ENCODE results near the gene PACRG. TPM values are rescaled to one million over a fixed set of nuclear protein-coding genes. Genes with fewer than 3 reads are reported as not detected.

Gene PACRG
- total RNA-seq, 4 donors from 2014 or later: 1.7 to 7.7 (median 3.7) TPM

GRCh38 chr6:162921062-162921461 lies 193.3 kb downstream of the PACRG start:
- 59 to 70% methylated on average over 6 of the region's 6 CpGs for WGBS, 2 donors
- Histone ChIP-seq H3K9me3 (no peaks in the 10 kb centered on the region), H3K4me3 (replicated peaks in 1 of 3) (no peak overlapping the region), H3K27me3 (no peaks in the 10 kb centered on the region), H3K4me1 (no peaks in the 10 kb centered on the region), H3K27ac (no peak overlapping the region), H3K36me3 (no peaks in the 10 kb centered on the region)
- no peak for DNase-seq
- intact Hi-C loops (cut with DNase I): no loop called here
- no peak for TF ChIP-seq POLR2A (IDR thresholded peaks at IDR 0.05)
- TF ChIP-seq CTCF (IDR thresholded peaks at IDR 0.05): no peak

GRCh38 chr6:162921510-162922040 lies 193.8 kb downstream of the PACRG start:
- Histone ChIP-seq H3K4me3 (replicated peaks in 1 of 3) (no peak overlapping the region), H3K27ac (no peak overlapping the region), H3K27me3 (no peaks in the 10 kb centered on the region), H3K4me1 (no peaks in the 10 kb centered on the region), H3K36me3 (no peaks in the 10 kb centered on the region), H3K9me3 (no peaks in the 10 kb centered on the region)
- TF ChIP-seq POLR2A (IDR thresholded peaks at IDR 0.05): no peak
- TF ChIP-seq CTCF (IDR thresholded peaks at IDR 0.05): no peak
- DNase-seq: no peak
- intact Hi-C loops (cut with DNase I): no loop called here
- 65 to 72% methylated on average over 7 of the region's 7 CpGs for WGBS, 2 donors

- intact Hi-C loops (cut with DNase I): no loop called here
- no peak overlapping the region for H3K4me3 ChIP-seq (replicated peaks in 1 of 3)
- no peak for TF ChIP-seq CTCF (IDR thresholded peaks at IDR 0.05)
- no peak for TF ChIP-seq POLR2A (IDR thresholded peaks at IDR 0.05)
- no peaks in the 10 kb centered on the region for H3K27me3 ChIP-seq
- H3K4me1 ChIP-seq: no peaks in the 10 kb centered on the region
- WGBS, 2 donors: 68 to 73% methylated on average over 1 of the region's 1 CpG
- no peak for DNase-seq
- no peak overlapping the region for H3K27ac ChIP-seq
- no peaks in the 10 kb centered on the region for H3K36me3 ChIP-seq
- H3K9me3 ChIP-seq: no peaks in the 10 kb centered on the region
Observed at GRCh38 chr6:162922563-162923166, 194.9 kb downstream of the PACRG start.

- no peaks in the 10 kb centered on the region for H3K27me3 ChIP-seq
- H3K4me1 ChIP-seq: no peaks in the 10 kb centered on the region
- no peaks in the 10 kb centered on the region for H3K36me3 ChIP-seq
- 61 to 69% methylated on average over 1 of the region's 1 CpG for WGBS, 2 donors
- no peak for DNase-seq
- H3K9me3 ChIP-seq: no peaks in the 10 kb centered on the region
- H3K27ac ChIP-seq: no peak overlapping the region
- intact Hi-C loops (cut with DNase I): no loop called here
- no peak overlapping the region for H3K4me3 ChIP-seq (replicated peaks in 1 of 3)
- no peak for TF ChIP-seq POLR2A (IDR thresholded peaks at IDR 0.05)
- no peak for TF ChIP-seq CTCF (IDR thresholded peaks at IDR 0.05)
Observed at GRCh38 chr6:162934844-162935243, 207.1 kb downstream of the PACRG start.

- intact Hi-C loops (cut with DNase I): no loop called here
Observed at GRCh38 chr6:162940426-162940825, 212.7 kb downstream of the PACRG start.

More at GRCh38 chr6:162940426-162940825, 212.7 kb downstream of the PACRG start:
- no peak for DNase-seq
- Histone ChIP-seq H3K9me3 (no peaks in the 10 kb centered on the region), H3K4me1 (no peaks in the 10 kb centered on the region), H3K27ac (no peak overlapping the region), H3K36me3 (no peaks in the 10 kb centered on the region), H3K27me3 (no peaks in the 10 kb centered on the region), H3K4me3 (replicated peaks in 1 of 3) (no peak overlapping the region)
- TF ChIP-seq POLR2A (IDR thresholded peaks at IDR 0.05) (no peak), CTCF (IDR thresholded peaks at IDR 0.05) (no peak)
- 75 to 79% methylated on average over 5 of the region's 5 CpGs for WGBS, 2 donors
